Ovary (tissue), 9 donors: ENCODE data around the gene ATXN10. TPM values are rescaled to one million over a fixed set of nuclear protein-coding genes. Genes with fewer than 3 reads are reported as not detected.

ENCODE experiments used
- DNase-seq, 5 donors: peaks; one replicate each; pipeline ENCODE4 v3.0.0-alpha.2; 2019 to 2020
- H3K27ac ChIP-seq, 2 donors: fragments of 200-600 bp; one replicate each; pipeline versions ENCODE4 v1.5.1 to v1.8.0; 2019 to 2022
- H3K27me3 ChIP-seq: fragments of 200-600 bp; one replicate; pipeline ENCODE4 v1.8.0; 2022
- H3K36me3 ChIP-seq: fragments of 200-600 bp; sonication (generic); one replicate; pipeline ENCODE4 v1.5.1; 2019
- H3K4me1 ChIP-seq: one replicate; pipeline ENCODE4 v1.8.1; 2013; ENCODE audit warnings: mild to moderate bottlenecking, moderate library complexity; ENCODE audit not compliant: insufficient read depth
- H3K4me3 ChIP-seq: fragments of 200-600 bp; sonication (generic); one replicate; pipeline ENCODE4 v1.5.1; 2017
- H3K9me3 ChIP-seq, 2 donors: fragments of 200-600 bp in 1 of 2; sonication (generic) in 1 of 2; one replicate each; pipeline versions ENCODE4 v1.5.1 to v1.8.1; 2013 to 2019; ENCODE audit warnings: mild to moderate bottlenecking in 1 of 2, moderate library complexity in 1 of 2
- CTCF ChIP-seq, 3 donors: fragments of 450-650 bp in 2 of 3; fragments of 200-600 bp in 1 of 3; IDR thresholded peaks; one replicate each; pipeline versions ENCODE4 v1.5.1 to v1.8.0; 2016 to 2022; ENCODE audit warnings: antibody characterized with exemption in 3 of 3, mild to moderate bottlenecking in 1 of 3
- EP300 ChIP-seq: sonication (generic); formaldehyde crosslinking; IDR thresholded peaks from one replicate; pipeline ENCODE4 v1.6.1; 2017; ENCODE audit warnings: antibody characterized with exemption
- POLR2A ChIP-seq: fragments of 450-650 bp; IDR thresholded peaks from one replicate; pipeline ENCODE4 v1.6.1; 2017; ENCODE audit warnings: antibody characterized with exemption, mild to moderate bottlenecking, moderate library complexity
- WGBS, 3 donors: extraction: QIAGEN DNeasy Blood & Tissue Kit in 1 of 3; methylation state at CpG; one replicate each; pipeline versions ENCODE4 v1.1.5 to v1.1.7; 2013 to 2017; 5-methylcytosine and 5-hydroxymethylcytosine counted together
- intact Hi-C, 4 donors: fragments of 100-400 bp; cut with DNase I; formaldehyde crosslinking; loops; one replicate each; pipeline versions ENCODE4 v1.11.0 to v1.15.1; 2022 to 2023
- polyA plus RNA-seq, 2 donors: library from polyadenylated mRNA; stranded (reverse); fragments of 200-250 nt in 1 of 2; fragments of 350-450 nt in 1 of 2; fragmentation: Illumina TruSeq in 1 of 2; extraction: RNeasy Lipid Tissue Mini Kit (QIAGEN cat#74804) in 1 of 2; gene quantifications; one replicate each; pipeline ENCODE4 v1.2.3, GENCODE V29; 2013 to 2014
- total RNA-seq, 7 donors: library from RNA; depleted of rRNA in 2 of 7; stranded (reverse); fragments of >200 nt in 2 of 7; fragmentation: NEBNext Ultra II Directional in 3 of 7; extraction: Animal tissue kit (Norgen Biotek cat#: 25700) in 3 of 7; gene quantifications; one replicate each; pipeline versions ENCODE4 v1.1.0 to v1.2.4, GENCODE V29; 2016 to 2023
- donor health status: DM: no; HTN: no; CAD: no; lungs with moderate emphysema.
- donor health status: DM: no; HTN: no; CAD: no.
- donor health status: Bipolar disorder and iron deficiency.
- donor health status: DM: yes; HTN: yes; CAD: no.
- donor health status: DM: no; HTN: no; CAD: no.
- donor health status: DM: yes; HTN: yes; CAD: no.

Gene ATXN10
- total and polyA plus RNA-seq, 9 donors: 77.4 to 241 (median 175) TPM

- H3K4me3 ChIP-seq: no peak overlapping the region
- no peaks in the 10 kb centered on the region for H3K36me3 ChIP-seq
- no peaks in the 10 kb centered on the region for H3K4me1 ChIP-seq
- intact Hi-C loops: no loop called here
- peak in 3 of 5 donors; percentile 4 to 28 (median 8) for DNase-seq
- H3K27ac ChIP-seq: no peak overlapping the region
- TF ChIP-seq EP300: no peak
- TF ChIP-seq POLR2A: no peak
- no peak for TF ChIP-seq CTCF (IDR thresholded peaks at IDR 0.05)
- 76 to 83% (median 80%) methylated on average over 30 to 32 of the region's 32 CpGs for WGBS, 3 donors
- no peaks in the 10 kb centered on the region for H3K9me3 ChIP-seq
- H3K27me3 ChIP-seq: no peaks in the 10 kb centered on the region
Measured at GRCh38 chr22:45882881-45883810, 211.5 kb downstream of the ATXN10 start.

GRCh38 chr22:45883811-45884170, 212.2 kb downstream of the ATXN10 start:
- DNase-seq: no peak
- intact Hi-C loops: no loop called here

GRCh38 chr22:45884201-45885062, 212.8 kb downstream of the ATXN10 start:
- Histone ChIP-seq H3K4me1 (no peaks in the 10 kb centered on the region), H3K27ac (no peak overlapping the region), H3K9me3 (no peaks in the 10 kb centered on the region), H3K27me3 (no peaks in the 10 kb centered on the region), H3K4me3 (no peak overlapping the region), H3K36me3 (no peaks in the 10 kb centered on the region)
- TF ChIP-seq EP300: no peak
- TF ChIP-seq CTCF (IDR thresholded peaks at IDR 0.05): no peak
- TF ChIP-seq POLR2A: no peak
- intact Hi-C loops: no loop called here
- DNase-seq: peak in 2 of 5 donors; percentile 5 to 30
- 56 to 71% (median 60%) methylated on average over 25 to 27 of the region's 27 CpGs for WGBS, 3 donors

More at GRCh38 chr22:45883811-45884170, 212.2 kb downstream of the ATXN10 start:
- 81 to 89% (median 88%) methylated on average over 8 of the region's 8 CpGs for WGBS, 3 donors
- Histone ChIP-seq H3K27me3 (no peaks in the 10 kb centered on the region), H3K4me1 (no peaks in the 10 kb centered on the region), H3K9me3 (no peaks in the 10 kb centered on the region), H3K36me3 (no peaks in the 10 kb centered on the region), H3K4me3 (no peak overlapping the region), H3K27ac (no peak overlapping the region)
- no peak for TF ChIP-seq EP300
- no peak for TF ChIP-seq CTCF (IDR thresholded peaks at IDR 0.05)
- no peak for TF ChIP-seq POLR2A

- H3K4me1 ChIP-seq: no peaks in the 10 kb centered on the region
- DNase-seq: peak in 1 of 5 donors; percentile 25
- 74 to 89% (median 76%) methylated on average over 14 to 16 of the region's 16 CpGs for WGBS, 3 donors
- H3K36me3 ChIP-seq: no peaks in the 10 kb centered on the region
- TF ChIP-seq CTCF (IDR thresholded peaks at IDR 0.05): no peak
- H3K27me3 ChIP-seq: no peaks in the 10 kb centered on the region
- H3K9me3 ChIP-seq: no peaks in the 10 kb centered on the region
- H3K4me3 ChIP-seq: no peak overlapping the region
- intact Hi-C loops: no loop called here
- no peak overlapping the region for H3K27ac ChIP-seq
Measured at GRCh38 chr22:45885171-45885840, 213.7 kb downstream of the ATXN10 start.
